LNCaP clone FGC (cell line): Measurements from ENCODE around the gene SPEF1.

ENCODE experiments used
- DNase-seq: peaks from one replicate; pipeline ENCODE4 v3.0.0-alpha.2; 2011; ENCODE audit warnings: low read depth
- H3K4me3 ChIP-seq: 2 replicates; pipeline ENCODE4 v1.5.1; 2011; ENCODE audit warnings: mild to moderate bottlenecking, low read depth, low read length, control low read depth
- CTCF ChIP-seq: IDR thresholded peaks from 2 replicates; pipeline ENCODE4 v1.5.1; 2012; ENCODE audit warnings: mild to moderate bottlenecking; ENCODE audit not compliant: control insufficient read depth, insufficient read depth; ENCODE audit errors: extremely low read depth

Gene SPEF1

GRCh38 chr20:3786665-3787323, 5.5 kb upstream of the SPEF1 start, which contains the start of gene CENPB:
CENPB (minus strand) TSS chr20:3786740; CDS start chr20:3786483, 257 bp downstream.
- DNase-seq, result no peak
- peak; percentile 92 for TF ChIP-seq CTCF
- H3K4me3 ChIP-seq, result peak within 1 kb of the TSS; percentile 65

GRCh38 chr20:3786126-3786484, 4.9 kb upstream of the SPEF1 start:
- no peak for TF ChIP-seq CTCF
- no peak for DNase-seq
- peak overlapping the region; percentile 65 for H3K4me3 ChIP-seq

- no peak for DNase-seq
- TF ChIP-seq CTCF, result no peak
- peak overlapping the region; percentile 65 for H3K4me3 ChIP-seq
Measured at GRCh38 chr20:3785240-3786125, 4.2 kb upstream of the SPEF1 start.

GRCh38 chr20:3784863-3785239, 3.6 kb upstream of the SPEF1 start:
- no peak for DNase-seq
- TF ChIP-seq CTCF, result no peak
- no peak overlapping the region for H3K4me3 ChIP-seq

- no peak for DNase-seq
- no peak overlapping the region for H3K4me3 ChIP-seq
- no peak for TF ChIP-seq CTCF
Measured at GRCh38 chr20:3784216-3784853, 3.1 kb upstream of the SPEF1 start.

- no peak for TF ChIP-seq CTCF
Measured at GRCh38 chr20:3783511-3784195, 2.4 kb upstream of the SPEF1 start.

More at GRCh38 chr20:3783511-3784195, 2.4 kb upstream of the SPEF1 start:
- H3K4me3 ChIP-seq, result no peak overlapping the region
- no peak for DNase-seq
